HG03066 (cell line): ENCODE results near the gene SEC14L2.

Experiments used
- ATAC-seq: cut with Tn5 transposase; IDR thresholded peaks from one replicate; pipeline ENCODE4 v1.9.1; 2021; ENCODE audit warnings: low read depth; ENCODE audit not compliant: unreplicated experiment

SEC14L2 gene

DNA sequence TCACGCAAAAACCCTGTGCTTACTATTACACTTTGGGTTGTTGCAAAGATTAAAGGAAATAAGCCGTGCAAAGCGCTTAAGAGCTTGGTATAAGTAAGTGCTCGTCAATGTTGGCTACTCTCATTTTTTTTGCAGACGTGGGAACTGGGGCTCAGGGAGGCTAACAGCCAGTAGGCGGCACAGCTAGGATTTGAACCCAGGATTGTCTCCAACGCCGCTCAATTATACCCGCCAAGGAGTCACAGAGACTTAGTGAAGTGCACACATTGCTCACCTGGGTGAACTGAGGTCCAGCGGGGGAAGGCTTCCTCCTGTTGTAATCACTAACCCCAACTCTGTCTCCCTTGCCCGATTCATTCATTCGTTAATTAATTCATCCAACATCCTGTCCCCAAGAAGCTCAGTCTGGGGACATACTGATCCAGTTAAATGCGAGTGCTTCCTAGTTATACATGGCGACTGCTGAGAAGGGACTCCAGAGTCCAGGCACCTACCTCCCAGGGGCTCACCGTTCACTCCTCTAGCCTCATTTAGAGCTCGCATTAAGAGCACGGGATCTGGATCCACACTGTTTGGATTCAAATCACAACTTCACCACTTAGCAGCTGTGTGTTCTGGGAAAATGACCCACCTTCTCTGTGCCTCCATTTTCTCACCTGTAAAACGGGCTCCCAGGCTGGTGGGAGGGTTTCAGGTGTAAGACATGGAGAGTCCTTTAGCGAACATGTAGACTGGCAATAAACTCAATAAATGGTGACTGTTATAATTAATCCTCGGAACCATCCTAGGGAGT lies 27.9 kb downstream of the SEC14L2 start:
- no peak for ATAC-seq

DNA sequence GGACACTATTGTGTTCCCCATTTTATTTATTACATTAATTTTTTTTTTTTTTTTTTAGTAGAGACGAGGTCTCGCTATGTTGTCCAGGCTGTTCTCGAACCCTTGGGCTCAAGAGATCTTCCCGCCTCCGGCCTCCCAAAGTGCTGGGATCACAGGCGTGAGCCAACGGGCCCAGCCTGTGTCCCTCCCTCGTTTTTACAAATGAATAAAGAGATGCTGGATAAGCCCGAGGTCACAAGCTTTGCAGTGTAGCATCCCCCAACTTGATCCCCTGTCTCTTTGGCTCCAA lies 28.5 kb downstream of the SEC14L2 start:
- ATAC-seq = no peak

DNA sequence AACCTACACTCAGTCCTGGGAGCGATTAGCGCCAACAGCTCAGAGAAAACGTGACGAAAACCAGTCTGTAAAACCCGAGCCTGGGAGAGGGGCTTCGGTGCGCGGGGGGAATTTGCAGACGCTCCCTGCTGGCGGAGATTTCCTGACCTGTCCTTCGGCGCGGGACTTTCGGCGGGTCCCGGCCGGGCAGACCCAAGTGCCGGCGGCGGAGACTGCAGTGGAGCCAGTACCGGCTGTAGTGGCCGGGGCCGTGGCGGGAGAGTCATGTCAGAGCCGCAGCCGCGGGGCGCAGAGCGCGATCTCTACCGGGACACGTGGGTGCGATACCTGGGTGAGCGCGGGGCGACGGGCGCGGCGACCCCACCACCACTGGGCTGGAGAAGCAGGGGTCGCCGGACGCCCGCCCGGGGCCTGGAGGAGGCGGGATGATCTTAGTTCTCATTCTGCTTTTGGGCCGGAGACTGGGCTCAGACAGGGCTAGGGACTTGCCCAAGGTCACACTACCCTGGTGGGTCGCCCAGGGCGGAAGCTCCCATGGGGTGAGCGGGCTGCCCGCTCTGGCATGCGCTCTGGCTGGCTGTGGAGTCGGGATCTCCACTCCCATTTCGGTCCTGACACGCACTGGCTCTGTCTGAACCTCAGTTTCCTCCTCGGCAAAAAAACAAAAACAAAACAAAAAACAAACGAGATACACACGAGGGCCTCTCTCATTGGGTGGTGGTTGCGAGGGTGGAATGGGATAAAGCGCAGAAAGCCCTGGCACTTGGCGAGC lies 29.0 kb downstream of the SEC14L2 start, which contains the start of gene MTFP1:
MTFP1 (plus strand) TSS at position 153 of the 772 bp plus-strand sequence; CDS start at position 265, 112 bp downstream.
- ATAC-seq = no peak

DNA sequence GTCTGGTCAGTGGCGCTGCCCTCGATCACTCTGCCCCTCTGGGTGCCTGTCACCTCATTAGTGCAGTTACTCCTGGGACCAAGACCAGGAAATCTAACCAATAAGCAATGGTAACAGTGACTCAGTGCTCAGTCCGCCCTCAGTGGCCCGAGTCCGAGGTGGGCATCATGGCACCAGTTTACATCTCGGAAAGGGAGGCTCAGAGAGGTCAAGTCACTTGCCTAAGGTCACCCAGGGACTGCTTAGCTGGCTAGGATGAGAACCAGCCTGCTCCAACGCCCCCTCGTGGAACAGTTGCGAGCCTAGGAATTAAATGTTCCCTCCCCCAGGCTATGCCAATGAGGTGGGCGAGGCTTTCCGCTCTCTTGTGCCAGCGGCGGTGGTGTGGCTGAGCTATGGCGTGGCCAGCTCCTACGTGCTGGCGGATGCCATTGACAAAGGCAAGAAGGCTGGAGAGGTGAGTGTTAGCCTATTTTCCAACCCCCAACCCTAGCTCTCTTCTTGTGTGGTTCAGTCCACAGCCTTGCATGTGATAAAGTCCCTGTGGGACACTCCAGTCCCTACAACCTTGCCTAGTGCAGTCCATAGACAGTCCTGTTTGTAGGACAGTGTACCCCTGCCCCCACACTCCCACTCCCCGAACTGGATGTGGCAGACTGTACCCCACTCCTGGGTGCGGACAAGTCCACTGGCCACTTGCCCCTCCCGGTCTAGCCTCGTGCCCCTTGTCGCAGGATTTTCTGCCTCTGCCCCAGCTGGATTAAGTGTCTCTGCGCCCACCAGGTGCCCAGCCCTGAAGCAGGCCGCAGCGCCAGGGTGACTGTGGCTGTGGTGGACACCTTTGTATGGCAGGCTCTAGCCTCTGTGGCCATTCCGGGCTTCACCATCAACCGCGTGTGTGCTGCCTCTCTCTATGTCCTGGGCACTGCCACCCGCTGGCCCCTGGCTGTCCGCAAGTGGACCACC lies 29.9 kb downstream of the SEC14L2 start:
- no peak for ATAC-seq

DNA sequence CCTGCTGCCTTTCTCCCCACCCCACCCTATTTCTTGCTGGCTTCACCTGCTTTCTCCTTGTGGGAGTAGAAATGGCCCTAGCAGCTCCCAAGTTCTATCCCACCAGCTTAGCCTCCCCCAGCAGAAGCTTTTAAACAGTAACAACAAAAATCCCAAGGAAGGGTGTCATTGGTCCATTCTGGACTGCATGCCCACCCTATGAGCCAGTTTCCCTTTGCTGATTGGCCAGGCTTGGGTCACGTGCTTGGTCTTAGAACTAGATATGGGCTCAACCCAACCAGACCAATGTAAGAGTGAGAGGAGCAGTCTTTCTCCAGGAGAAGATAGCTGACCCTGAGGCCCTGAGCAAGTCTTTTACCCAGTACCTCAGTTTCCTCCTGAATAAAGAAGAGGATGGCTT lies 31.1 kb downstream of the SEC14L2 start:
- no peak for ATAC-seq

DNA sequence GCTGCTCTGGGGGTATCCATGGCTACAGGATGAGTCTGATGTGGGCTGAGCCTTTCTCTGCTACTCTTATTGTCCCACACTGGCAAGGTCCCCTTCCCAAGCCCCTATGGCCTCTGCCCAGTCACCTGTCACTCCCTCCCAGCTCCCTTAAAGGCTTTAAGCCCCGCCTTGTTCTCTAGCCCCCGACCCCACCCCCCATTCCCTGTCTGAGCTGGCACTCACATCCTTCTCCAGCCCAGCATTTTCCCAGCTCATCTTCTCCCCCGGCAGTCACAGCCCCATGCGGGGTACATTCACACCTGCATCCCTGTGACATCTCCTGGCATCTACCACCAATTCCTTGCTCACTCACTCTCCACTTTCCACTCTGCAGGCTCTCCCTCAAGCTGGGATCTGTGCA lies 33.1 kb downstream of the SEC14L2 start:
- no peak for ATAC-seq

DNA sequence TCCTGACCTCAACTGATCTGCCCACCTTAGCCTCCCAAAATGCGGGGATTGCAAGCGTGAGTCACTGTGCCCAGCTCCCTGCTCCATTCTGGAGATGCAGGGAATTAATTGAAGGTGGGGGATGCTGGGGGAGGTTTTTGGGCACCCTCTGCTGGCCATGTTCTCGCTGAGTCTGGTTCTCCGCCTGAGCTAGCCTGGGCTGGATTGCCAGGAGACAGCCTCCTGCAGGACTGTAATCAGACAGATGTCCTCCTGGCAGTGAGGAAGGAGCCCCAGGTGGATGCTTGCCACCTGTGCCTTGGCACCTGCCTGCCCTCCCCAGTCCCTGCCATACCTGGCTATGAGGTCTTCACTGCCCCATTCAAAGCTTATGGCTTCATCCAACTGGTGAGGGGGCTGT lies 34.1 kb downstream of the SEC14L2 start:
- ATAC-seq = no peak

DNA sequence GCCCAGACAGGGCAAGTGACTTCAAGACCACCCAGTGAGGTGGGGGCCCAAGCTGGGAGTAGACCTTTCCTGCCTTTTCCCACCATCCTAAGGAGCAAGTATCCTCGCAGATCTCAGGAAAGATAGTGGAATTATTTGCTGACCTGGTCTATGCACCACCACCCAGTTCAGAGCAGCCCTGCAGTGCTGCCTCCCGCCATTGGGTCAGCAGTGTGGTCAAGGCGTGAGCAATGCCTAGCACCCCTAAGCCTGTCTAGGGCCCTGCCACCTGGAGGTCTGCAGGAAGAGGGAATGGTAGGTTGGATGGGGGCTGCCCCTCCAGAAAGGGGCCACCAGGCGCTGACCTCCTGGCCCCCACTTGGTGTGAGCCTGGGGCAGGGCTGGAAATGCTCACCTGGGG lies 35.3 kb downstream of the SEC14L2 start:
- ATAC-seq = no peak

DNA sequence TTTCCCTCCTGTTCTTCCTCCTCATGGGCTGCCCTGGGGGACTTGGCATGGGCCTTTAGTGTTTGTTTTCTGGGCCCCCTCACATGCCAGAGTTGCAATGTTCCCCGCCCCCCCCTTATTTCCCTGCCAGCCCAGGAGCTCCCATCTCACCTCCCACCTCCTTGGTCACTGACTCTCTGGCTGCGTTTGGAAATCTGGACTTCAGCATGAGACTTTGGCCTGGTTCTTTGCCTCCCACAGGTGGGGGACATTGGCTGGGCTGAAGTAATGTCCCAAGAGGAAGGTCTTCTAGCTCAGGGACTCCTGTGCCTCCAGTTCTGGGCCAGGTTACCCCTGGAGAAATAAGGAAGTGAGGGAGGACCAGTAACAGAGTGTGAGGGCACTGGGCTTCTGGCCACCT lies 35.7 kb downstream of the SEC14L2 start:
- ATAC-seq = no peak

DNA sequence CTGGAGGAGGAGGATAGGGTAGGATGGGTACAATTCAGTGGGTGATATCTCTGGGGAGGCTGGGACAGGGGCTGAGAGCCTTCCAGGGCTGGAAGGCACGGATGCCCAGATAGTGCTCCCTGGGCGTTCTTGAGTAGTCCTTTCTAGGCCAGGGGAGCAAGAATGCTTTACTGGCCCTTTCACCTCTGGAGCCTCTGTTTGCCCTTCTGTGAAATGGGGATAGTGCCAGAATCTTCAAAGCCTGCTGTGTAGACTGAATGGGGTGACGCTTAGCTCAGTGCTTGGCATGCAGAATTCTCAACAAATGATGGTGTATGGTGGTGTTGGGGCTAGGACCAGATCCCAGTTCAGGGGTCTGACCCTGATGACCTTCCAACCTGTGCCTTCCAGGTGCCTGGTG lies 36.4 kb downstream of the SEC14L2 start:
- no peak for ATAC-seq

DNA sequence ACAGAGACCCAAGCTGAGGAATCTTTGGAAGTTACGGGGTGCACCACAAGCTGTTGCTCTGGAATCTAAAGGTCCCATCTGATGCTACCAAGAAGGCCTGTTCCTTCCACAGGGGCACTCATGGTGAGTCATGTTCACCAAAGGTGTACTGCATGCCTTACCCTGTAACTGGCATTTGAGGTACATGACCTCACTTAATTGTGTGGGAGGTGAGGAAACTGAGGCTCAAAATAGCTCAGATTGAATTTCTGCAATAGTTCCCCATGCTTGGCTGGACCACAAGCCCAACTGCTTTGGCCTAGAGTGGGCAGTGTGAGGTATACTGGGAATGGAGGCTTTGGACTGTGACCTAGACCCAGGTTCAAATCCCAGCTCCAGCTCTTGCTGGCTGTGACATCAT lies 37.0 kb downstream of the SEC14L2 start:
- ATAC-seq = no peak

DNA sequence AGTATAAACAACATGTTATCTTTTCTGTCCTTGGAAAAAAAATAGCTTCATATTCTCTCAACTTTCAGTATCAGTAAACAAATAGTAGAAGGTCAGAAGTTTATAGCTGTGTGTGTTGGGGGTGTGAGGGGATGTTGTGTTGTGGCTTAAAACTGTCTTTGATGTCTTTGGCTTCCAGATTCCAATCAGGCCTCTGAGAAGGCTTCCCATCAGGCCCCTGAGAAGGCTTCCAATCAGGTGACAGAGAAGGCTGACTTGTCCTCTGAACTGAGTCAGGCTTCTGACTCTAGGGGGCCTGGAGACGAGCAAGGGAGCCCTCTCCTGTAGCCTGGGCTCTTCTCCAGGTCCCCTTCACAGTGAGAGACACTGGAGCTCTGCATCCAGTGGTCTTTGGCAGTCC lies 38.0 kb downstream of the SEC14L2 start:
- ATAC-seq = no peak

DNA sequence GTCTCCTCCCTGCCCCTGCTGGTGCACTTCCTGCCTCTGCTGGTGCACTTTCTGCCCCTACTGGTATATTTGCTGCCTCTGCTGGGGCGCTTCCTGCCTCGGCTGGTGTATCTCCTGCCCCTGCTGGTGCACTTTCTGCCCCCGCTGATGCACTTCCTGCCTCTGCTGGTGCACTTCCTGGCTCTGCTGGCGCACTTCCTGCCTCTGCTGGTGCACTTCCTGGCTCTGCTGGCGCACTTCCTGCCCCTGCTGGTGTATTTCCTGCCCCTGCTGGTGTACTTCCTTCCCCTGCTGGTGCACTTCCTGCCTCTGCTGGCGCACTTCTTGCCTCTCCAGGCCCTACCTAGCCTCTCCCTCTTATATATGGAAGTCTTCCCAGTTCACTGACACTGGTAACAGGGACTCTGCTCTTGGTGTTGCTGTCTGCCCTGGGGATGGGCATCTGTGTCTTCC lies 38.9 kb downstream of the SEC14L2 start:
- no peak for ATAC-seq

DNA sequence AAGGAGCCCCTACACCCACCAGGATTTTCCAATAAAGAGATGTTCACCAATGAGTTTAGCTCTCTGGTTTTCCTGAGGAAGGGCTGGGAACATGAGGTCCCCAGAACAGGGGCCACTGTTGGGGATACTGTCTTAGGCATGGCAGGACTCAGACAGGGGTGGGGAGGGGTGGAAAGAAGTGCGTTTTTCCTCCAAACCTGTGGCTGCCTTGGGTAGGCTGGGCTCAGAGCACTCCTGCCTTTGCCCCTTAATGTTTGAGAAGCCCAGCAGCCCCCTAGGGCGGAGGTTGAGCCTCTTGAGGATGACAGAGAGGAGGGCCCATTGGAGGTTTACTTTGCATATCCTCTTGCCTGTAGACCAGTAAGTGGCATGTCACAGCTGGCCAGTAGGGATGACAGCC lies 39.4 kb downstream of the SEC14L2 start:
- no peak for ATAC-seq

DNA sequence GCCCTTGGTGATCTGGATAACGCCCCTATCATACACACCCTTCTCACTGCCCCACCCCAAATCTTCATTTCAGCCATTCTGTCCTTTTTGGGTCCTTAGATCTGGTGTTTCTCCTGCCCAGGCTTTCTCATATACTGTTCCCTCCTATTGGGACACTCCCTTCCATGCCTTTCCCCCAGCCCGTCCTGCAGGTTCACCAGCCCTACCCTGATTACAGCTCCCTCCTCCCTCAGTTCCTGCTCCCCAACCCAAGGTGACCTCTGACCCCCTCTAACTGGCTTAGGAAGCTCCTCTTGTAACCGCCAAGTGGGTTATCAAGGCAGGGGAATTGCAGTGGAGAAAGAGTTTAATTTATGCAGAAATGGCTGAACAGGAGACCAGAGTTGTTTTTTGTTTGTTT lies 41.7 kb downstream of the SEC14L2 start:
- ATAC-seq = no peak

DNA sequence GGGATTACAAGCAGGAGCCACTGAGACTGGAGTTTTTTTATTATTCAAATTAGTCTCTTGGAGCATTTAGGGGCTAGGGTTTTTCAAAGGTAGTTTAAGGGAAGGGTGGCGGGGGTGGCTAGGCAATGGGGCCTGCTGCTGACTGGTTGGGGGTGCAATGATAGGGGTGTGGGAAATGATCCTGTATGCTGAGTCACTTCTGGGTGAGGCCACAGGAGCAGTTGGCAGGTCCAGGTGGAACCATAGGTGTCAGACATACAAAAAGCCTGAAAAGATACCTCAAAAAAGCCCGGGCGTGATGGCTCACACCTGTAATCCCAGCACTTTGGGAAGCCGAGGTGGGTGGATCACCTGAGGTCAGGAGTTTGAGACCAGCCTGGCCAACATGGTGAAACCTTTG lies 42.4 kb downstream of the SEC14L2 start:
- no peak for ATAC-seq

DNA sequence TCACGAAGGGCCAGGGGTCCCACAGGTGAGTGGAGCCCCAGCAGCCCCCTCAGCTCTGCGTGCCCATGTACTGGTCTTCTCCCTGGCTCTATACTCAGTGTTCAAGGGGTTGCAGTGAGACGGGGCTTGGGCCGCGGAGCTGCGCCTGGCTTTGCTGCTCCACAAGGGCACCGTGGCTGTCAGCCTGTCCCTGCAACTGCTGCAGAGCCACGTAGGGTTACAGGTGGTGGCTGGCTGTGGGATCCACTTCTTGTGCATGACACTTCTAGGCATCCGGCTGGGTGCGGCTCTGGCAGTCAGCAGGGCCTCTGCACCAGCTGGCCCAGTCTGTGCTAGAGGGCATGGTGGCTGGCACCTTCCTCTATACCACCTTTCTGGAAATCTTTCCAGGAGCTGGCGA lies 43.0 kb downstream of the SEC14L2 start:
- ATAC-seq = no peak

DNA sequence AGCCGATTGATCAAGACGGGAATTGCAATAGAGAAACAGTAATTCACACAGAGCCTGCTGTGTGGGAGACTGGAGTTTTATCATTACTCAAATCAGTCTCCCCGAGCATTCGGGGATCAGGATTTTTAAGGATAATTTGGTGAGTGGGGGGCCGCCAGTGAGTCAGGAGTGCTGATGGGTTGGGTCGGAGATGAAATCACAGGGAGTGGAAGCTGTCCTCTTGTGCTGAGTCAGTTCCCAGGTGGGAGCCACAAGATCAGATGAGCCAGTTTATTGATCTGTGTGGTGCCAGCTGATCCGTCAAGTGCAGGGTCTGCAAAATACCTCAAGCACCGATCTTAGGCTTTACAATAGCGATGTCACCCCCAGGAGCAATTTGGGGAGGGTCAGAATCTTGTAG lies 44.3 kb downstream of the SEC14L2 start:
- ATAC-seq = no peak

DNA sequence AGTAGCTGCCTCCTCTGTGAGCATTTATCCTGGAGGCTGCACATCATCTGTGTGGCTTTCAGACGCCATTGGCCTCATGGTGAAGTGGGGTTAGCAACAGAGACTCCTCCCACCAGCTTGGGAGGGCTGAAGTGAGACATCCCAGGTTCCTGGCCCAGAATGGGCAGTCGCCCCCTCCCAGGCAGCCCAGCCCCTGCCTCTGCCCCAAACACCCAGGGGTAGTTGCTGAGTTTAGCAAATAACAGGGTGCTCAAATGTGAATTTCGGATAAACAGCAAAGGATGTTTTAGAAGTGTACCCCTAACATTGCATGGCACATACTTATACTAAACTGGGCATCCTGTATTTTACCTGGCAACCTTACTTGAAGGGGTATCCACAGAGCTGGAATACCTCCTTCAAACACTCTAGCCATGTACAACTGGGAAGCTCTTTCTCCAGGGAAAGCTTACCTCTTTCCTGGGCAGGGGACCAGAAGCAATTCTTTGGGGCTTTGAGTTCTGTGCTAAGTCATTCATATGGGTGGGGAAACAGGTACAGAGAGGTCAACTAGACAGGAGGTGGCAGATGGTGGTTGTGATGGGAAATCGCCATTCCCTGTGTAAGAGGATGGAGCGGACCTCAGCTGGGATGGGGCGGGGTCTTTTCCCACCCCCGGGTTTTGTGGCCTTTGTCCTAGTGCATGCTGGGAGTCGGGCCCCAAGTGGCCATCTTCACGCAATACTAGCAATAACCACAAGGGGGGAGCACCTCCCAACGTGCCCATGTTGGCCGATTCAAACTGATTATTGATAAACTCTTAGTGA lies 48.0 kb downstream of the SEC14L2 start:
- no peak for ATAC-seq

DNA sequence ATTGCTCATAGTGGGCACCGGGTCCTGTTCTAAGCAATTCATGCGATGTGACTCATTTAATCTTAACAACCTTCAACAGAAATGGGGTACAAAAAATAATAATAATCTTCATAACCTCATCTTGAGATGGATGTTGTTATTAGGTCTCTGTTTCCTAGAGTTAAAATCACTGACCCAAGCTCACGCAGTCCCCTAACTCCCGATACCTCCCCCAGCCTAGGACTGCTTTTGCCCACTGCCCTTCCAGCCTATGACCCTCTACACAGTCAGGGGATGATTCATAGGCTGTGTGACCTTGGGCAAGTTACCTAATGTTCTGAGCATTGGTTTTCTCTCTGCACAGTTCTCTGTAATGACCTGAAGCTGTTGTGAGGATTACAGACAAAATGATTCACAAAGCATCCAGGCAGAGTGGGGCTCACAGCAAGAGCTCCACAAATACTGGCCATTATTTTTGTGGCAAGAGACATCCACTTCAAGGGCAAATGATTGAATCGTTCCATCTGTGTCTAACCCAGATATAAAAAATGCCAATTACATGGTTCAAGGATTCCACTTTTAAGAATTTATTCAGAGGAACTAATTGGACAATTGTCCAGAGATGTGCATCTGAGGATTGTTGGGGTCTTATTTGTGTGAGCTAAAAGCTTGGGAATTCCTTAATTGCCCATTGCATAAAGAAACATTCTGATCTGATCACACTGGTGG lies 48.8 kb downstream of the SEC14L2 start:
- ATAC-seq = no peak
